Kasumi-1 (cell line): ENCODE data around the gene TMEM217.

ENCODE experiments used
- DNase-seq, 2 experiments: peaks; one replicate each; lab custom pipeline; 2025; lab: John Stamatoyannopoulos, UW

TMEM217 gene

DNA sequence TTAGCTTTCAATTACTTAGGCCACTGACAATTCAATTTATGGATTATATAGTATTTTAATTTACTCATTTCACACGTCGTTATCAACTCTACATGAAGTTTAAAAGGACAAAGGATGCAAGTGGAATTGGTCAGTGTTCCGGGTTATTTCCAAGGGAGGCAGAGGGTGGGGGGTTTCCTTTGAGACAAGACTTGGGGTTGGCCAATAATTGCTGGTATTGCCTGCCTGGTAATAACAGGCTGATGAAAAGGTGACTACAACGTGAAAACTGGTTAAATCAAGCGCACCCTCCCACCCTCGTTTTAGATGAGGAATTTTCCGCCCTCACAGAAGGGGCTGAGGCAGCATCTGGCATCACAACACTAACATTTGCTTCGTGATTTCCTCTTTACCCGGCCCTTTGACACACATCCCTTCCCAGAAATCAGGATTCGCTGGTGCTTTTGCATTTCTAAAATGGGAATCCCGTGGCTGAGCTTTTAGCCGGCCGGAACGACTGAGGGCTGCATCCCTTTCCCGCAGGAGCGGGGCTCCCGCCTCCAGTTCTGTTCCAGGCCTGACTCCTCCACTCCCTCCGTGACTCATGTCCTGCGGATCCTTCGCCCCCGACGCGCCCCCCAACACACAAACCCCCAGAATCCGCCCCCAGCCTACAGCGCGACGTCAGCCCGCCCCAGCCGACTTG, 89.0 kb downstream of the TMEM217 start:
- peak in 1 of 2 experiments; percentile 31 for DNase-seq

- DNase-seq: no peak
These were observed 89.7 kb downstream of the TMEM217 start for GRCh38 chr6:37168163-37168758.

- DNase-seq: no peak
These were observed 95.2 kb downstream of the TMEM217 start for GRCh38 chr6:37162740-37163139.
